ENCODE results near the gene GPLD1.

GRCh38 chr6:24481449-24481848, 7.9 kb downstream of the GPLD1 start:
- no peak for TF ChIP-seq CTCF (IDR thresholded peaks at IDR 0.05; ENCODE audit: poor library complexity)
- no peak for TF ChIP-seq EZH2 (IDR thresholded peaks at IDR 0.05; ENCODE audit: borderline replicate concordance)
